ENCODE measurements around the gene PSMC4.

- TF ChIP-seq, protein P1, sequence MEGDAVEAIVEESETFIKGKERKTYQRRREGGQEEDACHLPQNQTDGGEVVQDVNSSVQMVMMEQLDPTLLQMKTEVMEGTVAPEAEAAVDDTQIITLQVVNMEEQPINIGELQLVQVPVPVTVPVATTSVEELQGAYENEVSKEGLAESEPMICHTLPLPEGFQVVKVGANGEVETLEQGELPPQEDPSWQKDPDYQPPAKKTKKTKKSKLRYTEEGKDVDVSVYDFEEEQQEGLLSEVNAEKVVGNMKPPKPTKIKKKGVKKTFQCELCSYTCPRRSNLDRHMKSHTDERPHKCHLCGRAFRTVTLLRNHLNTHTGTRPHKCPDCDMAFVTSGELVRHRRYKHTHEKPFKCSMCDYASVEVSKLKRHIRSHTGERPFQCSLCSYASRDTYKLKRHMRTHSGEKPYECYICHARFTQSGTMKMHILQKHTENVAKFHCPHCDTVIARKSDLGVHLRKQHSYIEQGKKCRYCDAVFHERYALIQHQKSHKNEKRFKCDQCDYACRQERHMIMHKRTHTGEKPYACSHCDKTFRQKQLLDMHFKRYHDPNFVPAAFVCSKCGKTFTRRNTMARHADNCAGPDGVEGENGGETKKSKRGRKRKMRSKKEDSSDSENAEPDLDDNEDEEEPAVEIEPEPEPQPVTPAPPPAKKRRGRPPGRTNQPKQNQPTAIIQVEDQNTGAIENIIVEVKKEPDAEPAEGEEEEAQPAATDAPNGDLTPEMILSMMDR (IDR thresholded peaks at IDR 0.05), result no peak
- TF ChIP-seq POLR2A (IDR thresholded peaks at IDR 0.05), result no peak
Measured at GRCh38 chr19:39937094-39937720, 33.8 kb upstream of the PSMC4 start.
